Bronchial epithelial cell (primary cell): Measurements from ENCODE around the gene SDHA. TPM values are rescaled to one million over a fixed set of nuclear protein-coding genes. Genes with fewer than 3 reads are reported as not detected.
"Not testable (repeated sequence)": the region's sequence is repeated elsewhere in the genome, so short reads cannot be mapped to it uniquely, and the experiment has no call there.

ENCODE experiments used
- DNase-seq: peaks from one replicate; pipeline ENCODE4 v3.0.0-alpha.2; 2010; ENCODE audit warnings: low read depth
- FAIRE-seq: peaks from 2 replicates; lab custom pipeline; 2011; peaks lifted over from hg19 to GRCh38; lab: Jason Lieb, UNC
- H3K27me3 ChIP-seq: 2 replicates; pipeline ENCODE4 v1.5.1; 2011; ENCODE audit warnings: low read length; ENCODE audit not compliant: control insufficient read depth, insufficient read depth
- H3K36me3 ChIP-seq: 2 replicates; pipeline ENCODE4 v1.5.1; 2011; ENCODE audit warnings: low read length; ENCODE audit not compliant: control insufficient read depth, insufficient read depth
- H3K4me3 ChIP-seq: 2 replicates; pipeline ENCODE4 v1.5.1; 2011; ENCODE audit warnings: mild to moderate bottlenecking, low read depth, low read length, control low read depth
- CTCF ChIP-seq: IDR thresholded peaks from 2 replicates; pipeline ENCODE4 v1.5.1; 2011; ENCODE audit warnings: mild to moderate bottlenecking, moderate library complexity, low read length, control low read depth, inconsistent platforms; ENCODE audit not compliant: insufficient read depth, severe bottlenecking
- total RNA-seq: library from RNA; depleted of rRNA; stranded (reverse); fragments of >200 nt; gene quantifications from 2 replicates; pipeline ENCODE4 v1.2.1, GENCODE V29; 2014

The SDHA gene
- total RNA-seq, 1 donor from 2014 or later = 136 TPM

- no peaks in the 10 kb centered on the region for H3K27me3 ChIP-seq
- peaks cover 7% of the 10 kb centered on the region for H3K36me3 ChIP-seq
- FAIRE-seq (no peak), DNase-seq (no peak)
- TF ChIP-seq CTCF = no peak
- no peak overlapping the region for H3K4me3 ChIP-seq
Observed at GRCh38 chr5:207599-207998, 10.5 kb upstream of the SDHA start.

GRCh38 chr5:208449-209114, 9.5 kb upstream of the SDHA start:
- Histone ChIP-seq H3K36me3 (peaks cover 5% of the 10 kb centered on the region), H3K4me3 (no peak overlapping the region), H3K27me3 (no peaks in the 10 kb centered on the region)
- FAIRE-seq (no peak), DNase-seq (no peak)
- TF ChIP-seq CTCF = no peak

- Histone ChIP-seq H3K4me3 (no peak overlapping the region), H3K36me3 (no peaks in the 10 kb centered on the region), H3K27me3 (no peaks in the 10 kb centered on the region)
- DNase-seq (no peak), FAIRE-seq (no peak)
- TF ChIP-seq CTCF = no peak
Observed at GRCh38 chr5:213803-214395, 4.2 kb upstream of the SDHA start.

- not testable (repeated sequence) for FAIRE-seq, H3K27me3 ChIP-seq, H3K36me3 ChIP-seq, H3K4me3 ChIP-seq
- DNase-seq = peak; percentile 25
Observed at GRCh38 chr5:215256-215655, 2.9 kb upstream of the SDHA start.

GRCh38 chr5:216076-216475, 2.0 kb upstream of the SDHA start:
- FAIRE-seq, H3K4me3 ChIP-seq, DNase-seq, H3K36me3 ChIP-seq, H3K27me3 ChIP-seq: not testable (repeated sequence)

GRCh38 chr5:218457-219291, 554 bp downstream of the SDHA start:
- H3K36me3 ChIP-seq = no peaks in the 10 kb centered on the region
- FAIRE-seq (no peak), DNase-seq (peak; percentile 28)
- H3K27me3 ChIP-seq = no peaks in the 10 kb centered on the region
- H3K4me3 ChIP-seq = peak overlapping the region; percentile 75
- TF ChIP-seq CTCF = no peak
